Measurements from ENCODE around the gene MCIDAS.

MCIDAS gene

GRCh38 chr5:55222092-55222984 lies 4.8 kb downstream of the MCIDAS start:
- DNase-seq (ENCODE audit: low read depth in 2 of 2): no peak

GRCh38 chr5:55220433-55221185 lies 6.5 kb downstream of the MCIDAS start:
- DNase-seq (ENCODE audit: low read depth in 2 of 2): no peak

GRCh38 chr5:55219770-55220169 lies 7.3 kb downstream of the MCIDAS start:
- no peak for DNase-seq (ENCODE audit: low read depth in 2 of 2)

GRCh38 chr5:55218967-55219366 lies 8.1 kb downstream of the MCIDAS start:
- no peak for DNase-seq (ENCODE audit: low read depth in 2 of 2)

- DNase-seq (ENCODE audit: low read depth in 2 of 2): no peak
These were observed 15.8 kb downstream of the MCIDAS start for GRCh38 chr5:55211184-55211874.

GRCh38 chr5:55205001-55205400 lies 22.1 kb downstream of the MCIDAS start:
- no peak for DNase-seq (ENCODE audit: low read depth in 2 of 2)

GRCh38 chr5:55191165-55191564 lies 36.0 kb downstream of the MCIDAS start:
- no peak for DNase-seq (ENCODE audit: low read depth in 2 of 2)

- DNase-seq (ENCODE audit: low read depth in 2 of 2): no peak
These were observed 38.2 kb downstream of the MCIDAS start for GRCh38 chr5:55188656-55189540.

GRCh38 chr5:55187370-55187769 lies 39.7 kb downstream of the MCIDAS start:
- no peak for DNase-seq (ENCODE audit: low read depth in 2 of 2)

GRCh38 chr5:55180016-55180415 lies 47.1 kb downstream of the MCIDAS start:
- DNase-seq (ENCODE audit: low read depth in 2 of 2): no peak

- no peak for DNase-seq (ENCODE audit: low read depth in 2 of 2)
These were observed 50.0 kb downstream of the MCIDAS start for GRCh38 chr5:55177078-55177477.

GRCh38 chr5:55176176-55176818 lies 50.8 kb downstream of the MCIDAS start:
- no peak for DNase-seq (ENCODE audit: low read depth in 2 of 2)

GRCh38 chr5:55175781-55176175 lies 51.3 kb downstream of the MCIDAS start:
- no peak for DNase-seq (ENCODE audit: low read depth in 2 of 2)

- no peak for DNase-seq (ENCODE audit: low read depth in 2 of 2)
These were observed 53.4 kb downstream of the MCIDAS start for GRCh38 chr5:55173687-55174230.

- DNase-seq (ENCODE audit: low read depth in 2 of 2): peak; percentile 65 to 79
These were observed 54.0 kb downstream of the MCIDAS start, which contains the start of gene CDC20B for GRCh38 chr5:55172937-55173686. TSS of gene CDC20B (minus strand) at chr5:55173177. CDS start at chr5:55173000, 177 bp downstream.

GRCh38 chr5:55172051-55172899 lies 54.8 kb downstream of the MCIDAS start:
- peak in 1 of 2 donors; percentile 48 for DNase-seq (ENCODE audit: low read depth in 2 of 2)

- DNase-seq (ENCODE audit: low read depth in 2 of 2): no peak
These were observed 55.6 kb downstream of the MCIDAS start for GRCh38 chr5:55171471-55171870.
